HUDEP-2 (cell line): Measurements from ENCODE around the gene DPY19L2.
"Not testable (repeated sequence)": the region's sequence is repeated elsewhere in the genome, so short reads cannot be mapped to it uniquely, and the experiment has no call there.

Experiments used
- DNase-seq, 76 experiments: peaks; one replicate each; lab custom pipeline; 2025; ENCODE audit not compliant: unreplicated experiment in 76 of 76; lab: John Stamatoyannopoulos, UW

The DPY19L2 gene

GRCh38 chr12:63545298-63545916 lies 122.9 kb downstream of the DPY19L2 start:
- DNase-seq, result not testable (repeated sequence)

- DNase-seq, result not testable (repeated sequence)
These were observed 129.6 kb downstream of the DPY19L2 start for GRCh38 chr12:63538656-63539055.

GRCh38 chr12:63537838-63538237 lies 130.5 kb downstream of the DPY19L2 start:
- DNase-seq, result not testable (repeated sequence)

GRCh38 chr12:63529641-63530040 lies 138.7 kb downstream of the DPY19L2 start:
- not testable (repeated sequence) for DNase-seq

- no peak for DNase-seq
These were observed 142.5 kb downstream of the DPY19L2 start for GRCh38 chr12:63525831-63526230.

- DNase-seq, result no peak
These were observed 146.6 kb downstream of the DPY19L2 start for GRCh38 chr12:63521706-63522105.
